Neural crest cell (in vitro differentiated cells): Measurements from ENCODE around the gene ITM2C. TPM values are rescaled to one million over a fixed set of nuclear protein-coding genes. Genes with fewer than 3 reads are reported as not detected.
A peak's percentile ranks its signal among the peaks of the same experiment; 100 is the strongest.

ENCODE experiments used
- DNase-seq: peaks from one replicate; pipeline ENCODE4 v3.0.0; 2021; ENCODE audit warnings: low read depth, mixed read lengths, low spot score
- H3K27ac Mint-ChIP-seq: one replicate; pipeline ENCODE4 v1.8.0; 2021; ENCODE audit warnings: mild to moderate bottlenecking, mixed read lengths; ENCODE audit not compliant: unreplicated experiment
- H3K27me3 Mint-ChIP-seq: 2 replicates; pipeline ENCODE4 v1.8.0; 2021; ENCODE audit warnings: low read depth, mild to moderate bottlenecking, mixed read lengths
- H3K36me3 Mint-ChIP-seq: 2 replicates; pipeline ENCODE4 v1.8.0; 2021; ENCODE audit warnings: low read depth, mild to moderate bottlenecking, mixed read lengths
- H3K4me1 Mint-ChIP-seq: 2 replicates; pipeline ENCODE4 v1.8.0; 2021; ENCODE audit warnings: mixed read lengths
- H3K4me3 Mint-ChIP-seq: one replicate; pipeline ENCODE4 v1.8.0; 2021; ENCODE audit warnings: mild to moderate bottlenecking, mixed read lengths
- H3K9me3 Mint-ChIP-seq: 2 replicates; pipeline ENCODE4 v1.8.0; 2021; ENCODE audit warnings: mixed read lengths
- total RNA-seq: library from RNA; stranded (reverse); gene quantifications from 2 replicates; pipeline ENCODE4 v1.2.1, GENCODE V29; 2021
- TF ChIP-seq, protein P1 (sequence below): fragments of 200-600 bp; sonication (generic); conservative IDR thresholded peaks from 2 replicates; pipeline ENCODE4 v1.5.0; 2021; ENCODE audit warnings: antibody characterized with exemption, mild to moderate bottlenecking

The ITM2C gene
- total RNA-seq, 1 donor from 2014 or later: 106 TPM

DNA sequence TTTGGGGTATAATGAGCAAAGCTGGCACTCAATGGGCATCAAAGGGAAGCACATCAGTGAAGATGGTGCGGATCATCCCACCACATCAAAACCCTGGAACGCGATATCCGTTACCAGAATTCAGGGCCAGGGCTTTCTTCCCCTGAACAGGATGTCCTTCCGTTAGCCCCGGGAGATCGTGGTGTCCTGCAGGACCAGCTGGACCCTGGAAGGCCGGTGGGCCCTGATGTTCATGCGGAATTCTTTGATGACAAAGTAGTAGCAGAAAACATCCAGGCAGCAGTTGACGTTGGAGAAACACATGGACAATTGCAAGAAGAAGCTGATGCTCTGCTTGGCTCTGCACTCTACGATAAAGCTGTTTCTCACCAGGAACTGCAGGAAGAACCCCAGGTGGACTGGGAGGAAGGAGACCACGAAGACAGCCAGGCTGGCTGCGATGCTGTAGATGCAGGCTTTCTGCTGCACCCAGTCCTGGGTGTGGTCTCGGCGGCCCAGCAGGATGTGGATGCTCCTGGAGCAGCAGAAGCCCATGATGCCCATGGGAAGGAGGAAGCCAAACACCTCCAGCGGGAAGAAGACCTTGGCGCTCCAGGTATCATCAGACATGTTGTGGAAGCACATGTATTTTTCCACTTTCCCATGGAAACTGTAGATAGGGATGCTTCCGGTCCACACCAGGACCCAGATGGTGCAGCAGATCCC, 45.3 kb downstream of the ITM2C start:
- no peaks in the 10 kb centered on the region for H3K9me3 Mint-ChIP-seq
- peak overlapping the region; percentile 64 for H3K27ac Mint-ChIP-seq
- H3K36me3 Mint-ChIP-seq: no peaks in the 10 kb centered on the region
- peaks cover 38% of the 10 kb centered on the region for H3K4me1 Mint-ChIP-seq
- TF ChIP-seq, protein P1, sequence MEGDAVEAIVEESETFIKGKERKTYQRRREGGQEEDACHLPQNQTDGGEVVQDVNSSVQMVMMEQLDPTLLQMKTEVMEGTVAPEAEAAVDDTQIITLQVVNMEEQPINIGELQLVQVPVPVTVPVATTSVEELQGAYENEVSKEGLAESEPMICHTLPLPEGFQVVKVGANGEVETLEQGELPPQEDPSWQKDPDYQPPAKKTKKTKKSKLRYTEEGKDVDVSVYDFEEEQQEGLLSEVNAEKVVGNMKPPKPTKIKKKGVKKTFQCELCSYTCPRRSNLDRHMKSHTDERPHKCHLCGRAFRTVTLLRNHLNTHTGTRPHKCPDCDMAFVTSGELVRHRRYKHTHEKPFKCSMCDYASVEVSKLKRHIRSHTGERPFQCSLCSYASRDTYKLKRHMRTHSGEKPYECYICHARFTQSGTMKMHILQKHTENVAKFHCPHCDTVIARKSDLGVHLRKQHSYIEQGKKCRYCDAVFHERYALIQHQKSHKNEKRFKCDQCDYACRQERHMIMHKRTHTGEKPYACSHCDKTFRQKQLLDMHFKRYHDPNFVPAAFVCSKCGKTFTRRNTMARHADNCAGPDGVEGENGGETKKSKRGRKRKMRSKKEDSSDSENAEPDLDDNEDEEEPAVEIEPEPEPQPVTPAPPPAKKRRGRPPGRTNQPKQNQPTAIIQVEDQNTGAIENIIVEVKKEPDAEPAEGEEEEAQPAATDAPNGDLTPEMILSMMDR: no peak
- no peak overlapping the region for H3K4me3 Mint-ChIP-seq
- DNase-seq: no peak
- no peaks in the 10 kb centered on the region for H3K27me3 Mint-ChIP-seq

GRCh38 chr2:230910546-230911177, 45.9 kb downstream of the ITM2C start:
- no peak overlapping the region for H3K27ac Mint-ChIP-seq
- H3K4me3 Mint-ChIP-seq: no peak overlapping the region
- TF ChIP-seq, protein P1: no peak
- no peaks in the 10 kb centered on the region for H3K27me3 Mint-ChIP-seq
- peaks cover 38% of the 10 kb centered on the region for H3K4me1 Mint-ChIP-seq
- no peaks in the 10 kb centered on the region for H3K36me3 Mint-ChIP-seq
- no peaks in the 10 kb centered on the region for H3K9me3 Mint-ChIP-seq
- DNase-seq: no peak

DNA sequence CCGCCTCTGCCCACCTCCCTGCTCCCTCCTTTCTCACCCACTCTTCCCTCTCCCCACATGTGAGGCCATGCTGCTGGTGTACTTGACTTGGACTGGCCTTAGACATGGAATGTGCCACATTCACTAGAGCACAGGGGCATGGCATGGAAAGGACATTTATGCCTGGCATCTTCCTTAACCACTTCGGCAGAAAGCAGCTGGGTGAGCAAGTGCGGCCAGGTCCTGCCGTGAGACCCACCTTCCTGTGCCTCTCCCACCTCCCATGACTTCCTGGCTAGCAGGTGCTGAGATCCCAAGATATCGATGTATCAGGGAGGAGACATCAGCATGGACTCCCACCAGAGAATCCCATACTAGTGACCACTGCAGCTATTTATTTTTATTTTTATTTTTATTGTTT, 47.3 kb downstream of the ITM2C start:
- H3K27ac Mint-ChIP-seq: no peak overlapping the region
- H3K4me3 Mint-ChIP-seq: no peak overlapping the region
- TF ChIP-seq, protein P1: no peak
- no peaks in the 10 kb centered on the region for H3K36me3 Mint-ChIP-seq
- no peaks in the 10 kb centered on the region for H3K27me3 Mint-ChIP-seq
- H3K4me1 Mint-ChIP-seq: peaks cover 33% of the 10 kb centered on the region
- H3K9me3 Mint-ChIP-seq: no peaks in the 10 kb centered on the region
- no peak for DNase-seq

- Mint-ChIP-seq H3K4me1 (peaks cover 33% of the 10 kb centered on the region), H3K27me3 (no peaks in the 10 kb centered on the region), H3K27ac (no peak overlapping the region), H3K36me3 (no peaks in the 10 kb centered on the region), H3K4me3 (no peak overlapping the region), H3K9me3 (no peaks in the 10 kb centered on the region)
- TF ChIP-seq, protein P1: no peak
- DNase-seq: no peak
Measured at GRCh38 chr2:230912724-230913123, 48.0 kb downstream of the ITM2C start.

- no peaks in the 10 kb centered on the region for H3K9me3 Mint-ChIP-seq
- H3K4me3 Mint-ChIP-seq: no peak overlapping the region
- DNase-seq: no peak
- H3K27me3 Mint-ChIP-seq: no peaks in the 10 kb centered on the region
- H3K36me3 Mint-ChIP-seq: no peaks in the 10 kb centered on the region
- H3K27ac Mint-ChIP-seq: no peak overlapping the region
- peaks cover 27% of the 10 kb centered on the region for H3K4me1 Mint-ChIP-seq
- TF ChIP-seq, protein P1: peak; percentile 54
Measured at GRCh38 chr2:230913406-230914143, 48.8 kb downstream of the ITM2C start.
